AG09319 (cell line): ENCODE data around the gene THEM4.

Experiments used
- DNase-seq: peaks from one replicate; pipeline ENCODE4 v3.0.0-alpha.2; 2010; ENCODE audit warnings: low read depth; ENCODE audit errors: extremely low read depth
- CTCF ChIP-seq: IDR thresholded peaks from 2 replicates; pipeline ENCODE4 v1.5.1; 2011; ENCODE audit warnings: low read depth, mild to moderate bottlenecking, inconsistent platforms, low read length, moderate library complexity

Gene THEM4

GRCh38 chr1:151909167-151910149 is at the start of gene THEM4:
Gene THEM4, minus strand, starts transcription at chr1:151909511. Its CDS starts 53 bp downstream, at chr1:151909458.
- peak; percentile 94 for DNase-seq
- no peak for TF ChIP-seq CTCF

- DNase-seq = no peak
- no peak for TF ChIP-seq CTCF
These were observed 49.6 kb upstream of the THEM4 start for GRCh38 chr1:151958959-151959358.

GRCh38 chr1:151956957-151957497 is 47.7 kb upstream of the THEM4 start:
- no peak for TF ChIP-seq CTCF
- DNase-seq = no peak

GRCh38 chr1:151953409-151954094 is 44.2 kb upstream of the THEM4 start:
- no peak for TF ChIP-seq CTCF
- DNase-seq = no peak

- DNase-seq = no peak
- TF ChIP-seq CTCF = no peak
These were observed 43.5 kb upstream of the THEM4 start for GRCh38 chr1:151952811-151953210.

GRCh38 chr1:151949371-151950193 is 40.3 kb upstream of the THEM4 start:
- DNase-seq = no peak
- TF ChIP-seq CTCF = no peak
